GM19240 (cell line): ENCODE measurements around the gene MNS1.
"Not testable (repeated sequence)": the region's sequence is repeated elsewhere in the genome, so short reads cannot be mapped to it uniquely, and the experiment has no call there.

Experiments used
- DNase-seq: peaks from one replicate; pipeline ENCODE4 v3.0.0; 2011; ENCODE audit warnings: low spot score; ENCODE audit not compliant: insufficient read length

The MNS1 gene

GRCh38 chr15:56454836-56455235 lies 10.1 kb downstream of the MNS1 start:
- no peak for DNase-seq

- no peak for DNase-seq
Measured at GRCh38 chr15:56445746-56446145, 19.2 kb downstream of the MNS1 start.

DNA sequence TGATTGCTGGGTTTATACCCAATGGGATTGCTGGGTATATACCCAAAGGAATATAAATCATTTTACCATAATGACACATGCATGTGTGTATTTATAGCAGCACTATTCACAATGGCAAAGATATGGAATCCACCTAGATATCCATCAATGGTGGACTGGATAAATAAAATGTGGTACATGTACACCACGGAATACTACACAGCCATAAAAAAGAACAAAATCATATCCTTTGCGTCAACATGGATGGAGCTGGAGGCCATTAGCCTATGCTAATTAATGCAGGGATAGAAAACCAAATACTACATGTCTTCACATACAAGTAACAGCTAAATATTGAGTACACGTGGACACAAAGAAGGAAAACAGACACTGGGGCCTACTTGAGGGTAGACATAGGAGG lies 22.6 kb downstream of the MNS1 start:
- no peak for DNase-seq

GRCh38 chr15:56440214-56440770 lies 24.6 kb downstream of the MNS1 start:
- DNase-seq, result no peak

GRCh38 chr15:56432304-56432703 lies 32.6 kb downstream of the MNS1 start:
- no peak for DNase-seq

GRCh38 chr15:56428821-56429458 lies 36.0 kb downstream of the MNS1 start:
- peak; percentile 4 for DNase-seq

GRCh38 chr15:56425976-56426375 lies 39.0 kb downstream of the MNS1 start:
- no peak for DNase-seq

- DNase-seq, result no peak
Measured at GRCh38 chr15:56425276-56425675, 39.7 kb downstream of the MNS1 start.

- not testable (repeated sequence) for DNase-seq
Measured at GRCh38 chr15:56413114-56413733, 51.7 kb downstream of the MNS1 start.

- no peak for DNase-seq
Measured at GRCh38 chr15:56411122-56411749, 53.7 kb downstream of the MNS1 start.

DNA sequence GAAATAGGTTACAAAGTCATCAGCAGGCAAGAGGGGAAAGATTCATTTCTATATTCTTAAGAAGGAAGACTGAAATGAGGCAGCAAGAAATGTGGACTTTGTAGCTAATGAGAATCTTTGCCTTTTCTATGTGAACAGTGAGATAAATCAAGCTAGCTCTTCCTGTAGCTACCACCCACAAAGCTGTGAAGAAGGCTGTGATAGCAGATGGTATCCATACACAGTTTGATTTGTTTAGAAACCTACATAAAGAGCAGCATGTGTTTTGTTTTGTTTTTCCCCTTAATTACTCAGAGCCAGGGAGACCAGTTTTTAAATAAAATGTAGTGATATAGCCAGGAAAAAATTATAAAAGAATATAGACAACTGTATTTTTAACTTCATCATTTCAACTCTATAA lies 54.2 kb downstream of the MNS1 start:
- DNase-seq, result no peak

DNA sequence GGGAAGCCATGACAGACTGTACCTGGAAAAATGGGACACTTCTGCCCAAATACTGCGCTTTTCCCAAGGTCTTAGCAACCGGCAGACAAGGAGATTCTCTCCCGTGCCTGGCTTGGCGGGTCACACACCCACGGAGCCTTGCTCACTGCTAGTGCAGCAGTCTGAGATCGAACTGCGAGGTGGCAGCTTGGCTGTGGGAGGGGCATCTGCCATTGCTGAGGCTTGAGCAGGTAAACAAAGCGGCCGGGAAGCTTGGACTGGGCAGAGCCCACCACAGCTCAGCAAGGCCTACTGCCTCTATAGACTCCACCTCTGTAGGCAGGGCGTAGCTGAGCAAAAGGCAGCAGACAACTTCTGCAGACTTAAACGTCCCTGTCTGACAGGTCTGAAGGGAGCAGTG lies 65.7 kb downstream of the MNS1 start:
- DNase-seq, result not testable (repeated sequence)

DNA sequence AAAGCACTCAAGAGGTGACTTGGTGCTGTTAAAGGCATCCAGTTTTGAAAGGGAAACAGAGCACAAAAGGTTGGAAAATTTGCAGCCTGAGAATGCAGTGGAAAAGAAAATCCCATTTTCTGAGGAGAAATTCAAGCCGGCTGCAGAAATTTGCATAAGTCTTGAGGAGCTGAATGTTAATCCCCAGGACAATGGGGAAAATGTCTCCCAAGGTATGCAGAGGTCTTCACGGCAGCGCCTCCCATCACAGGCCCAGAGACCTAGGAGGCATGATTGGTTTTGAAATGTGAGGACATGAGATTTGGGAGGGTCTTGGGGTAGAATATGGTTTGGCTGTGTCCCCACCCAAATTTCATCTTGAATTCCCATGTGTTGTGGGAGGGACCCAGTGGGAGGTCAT lies 67.6 kb downstream of the MNS1 start:
- DNase-seq, result not testable (repeated sequence)

DNA sequence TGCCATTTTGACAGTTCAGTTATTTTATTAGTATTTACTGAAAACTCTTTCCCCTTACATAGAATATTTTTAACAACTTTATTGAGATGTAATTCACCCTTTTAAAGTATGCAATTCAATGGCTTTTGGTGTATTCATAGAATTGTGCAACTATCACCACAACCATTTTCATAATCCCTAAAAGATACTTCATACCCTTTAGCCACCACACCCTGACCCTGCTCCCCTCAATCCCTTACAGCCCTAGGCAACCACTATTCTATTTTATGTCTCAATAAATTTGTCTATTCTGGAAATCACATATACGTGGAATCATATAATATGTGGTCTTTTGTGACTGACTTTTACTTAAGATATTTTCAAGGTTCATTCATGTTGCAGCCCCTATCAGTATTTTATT lies 70.0 kb downstream of the MNS1 start:
- no peak for DNase-seq

GRCh38 chr15:56393277-56393676 lies 71.7 kb downstream of the MNS1 start:
- no peak for DNase-seq

GRCh38 chr15:56390739-56391267 lies 74.1 kb downstream of the MNS1 start:
- DNase-seq, result no peak

GRCh38 chr15:56385908-56386307 lies 79.0 kb downstream of the MNS1 start:
- no peak for DNase-seq

GRCh38 chr15:56383010-56383409 lies 81.9 kb downstream of the MNS1 start:
- no peak for DNase-seq
